Measurements from ENCODE around the gene ATF1.

GRCh38 chr12:50825372-50825838 is 61.5 kb downstream of the ATF1 start:
- TF ChIP-seq POLR2A (IDR thresholded peaks at IDR 0.05; ENCODE audit: low read length) (no peak), GATA1 (IDR thresholded peaks at IDR 0.05; ENCODE audit: low read depth, low read length) (no peak)
